GM11168 (cell line): ENCODE data around the gene PIK3AP1.

Experiments
- in situ Hi-C: fragments of 300-500 bp; cut with MboI; formaldehyde crosslinking; loops from one replicate; pipeline ENCODE4 v1.12.0; 2022; ENCODE audit warnings: low sequenced_read_pairs; ENCODE audit not compliant: unreplicated experiment

PIK3AP1 gene

GRCh38 chr10:96724621-96725020 lies 4.3 kb upstream of the PIK3AP1 start:
- in situ Hi-C loops = loop anchor here (5.0 kb wide), 1 partner anchor 82 kb away; no protein-coding TSS in a partner anchor

- in situ Hi-C loops = no loop called here
Measured at GRCh38 chr10:96721207-96721572, 876 bp upstream of the PIK3AP1 start.

- in situ Hi-C loops = no loop called here
Measured at GRCh38 chr10:96719850-96720421, 378 bp downstream of the PIK3AP1 start.

DNA sequence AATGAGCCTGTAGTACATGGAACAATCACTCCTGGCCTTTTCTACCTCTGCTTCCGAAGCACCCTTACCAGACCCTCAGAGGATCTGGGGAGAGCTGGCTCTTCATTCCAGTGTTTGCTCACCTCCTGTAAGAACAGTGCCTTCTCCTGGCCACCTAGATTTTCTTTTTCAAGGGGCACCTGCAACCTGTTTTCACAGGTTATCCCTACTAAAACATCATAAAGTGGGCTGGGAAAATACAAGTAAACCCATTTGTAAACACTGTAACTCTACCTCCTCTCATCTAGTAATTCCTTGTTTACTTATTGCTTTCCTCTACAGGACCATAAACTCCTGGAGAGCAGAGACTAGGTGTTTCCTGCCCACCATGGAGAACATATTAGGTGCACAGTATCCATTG lies 1.1 kb downstream of the PIK3AP1 start:
- in situ Hi-C loops = no loop called here

GRCh38 chr10:96718304-96718990 lies 1.9 kb downstream of the PIK3AP1 start:
- in situ Hi-C loops = no loop called here

- in situ Hi-C loops = no loop called here
Measured at GRCh38 chr10:96716390-96716789, 3.9 kb downstream of the PIK3AP1 start.

DNA sequence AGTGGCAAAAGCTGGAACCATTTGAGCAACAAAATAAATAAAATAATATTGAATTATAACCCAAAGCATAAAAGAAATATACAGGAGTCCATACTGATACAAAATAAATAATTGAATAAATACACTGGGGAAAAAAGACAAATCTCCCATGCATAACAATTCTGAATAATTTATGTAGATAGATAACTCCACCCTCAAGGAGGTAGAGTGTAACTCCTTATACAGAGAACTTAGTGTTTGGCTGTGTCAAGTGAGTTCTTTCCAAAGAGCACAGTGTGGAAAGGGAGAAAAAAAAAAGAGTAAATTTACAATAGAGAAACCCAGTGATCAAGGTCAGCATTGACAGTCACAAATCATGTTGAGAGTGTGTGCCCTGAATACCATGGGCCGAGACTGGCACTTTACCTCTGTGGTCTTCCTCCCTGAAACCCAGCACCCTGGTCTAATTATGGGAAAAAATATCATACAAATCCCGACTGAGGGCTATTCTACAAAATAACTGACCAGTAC lies 5.5 kb downstream of the PIK3AP1 start:
- in situ Hi-C loops = no loop called here

- in situ Hi-C loops = no loop called here
Measured at GRCh38 chr10:96714031-96714590, 6.2 kb downstream of the PIK3AP1 start.

DNA sequence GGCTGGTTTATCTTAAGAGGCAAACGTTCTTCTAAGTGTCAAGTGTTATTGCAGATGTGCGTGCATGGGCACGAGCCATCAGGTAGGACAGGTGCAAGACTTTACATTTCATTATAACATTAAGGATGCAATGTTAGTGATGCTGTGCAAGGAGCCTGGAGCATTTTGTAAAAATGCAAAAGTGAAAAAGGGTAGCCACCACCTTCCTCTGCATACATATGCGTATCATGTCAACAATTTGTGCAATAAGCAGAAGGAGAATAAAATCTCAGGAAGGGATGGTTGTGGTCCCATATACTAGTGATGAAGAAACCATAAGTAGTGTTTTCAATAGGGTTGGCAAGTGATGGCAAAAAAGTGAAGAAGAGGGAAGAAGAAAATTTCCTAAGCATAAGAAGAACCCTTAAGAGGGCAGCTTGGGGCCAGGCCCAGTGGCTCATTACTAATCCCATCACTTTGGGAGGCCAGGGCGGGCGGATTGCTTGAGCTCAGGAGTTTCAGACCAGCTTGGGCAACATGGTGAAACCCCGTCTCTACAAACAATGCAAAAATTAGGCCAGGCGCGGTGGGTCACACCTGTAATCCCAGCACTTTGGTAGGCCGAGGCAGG lies 7.5 kb downstream of the PIK3AP1 start:
- in situ Hi-C loops = no loop called here

- in situ Hi-C loops = no loop called here
Measured at GRCh38 chr10:96711048-96711728, 9.1 kb downstream of the PIK3AP1 start.

- in situ Hi-C loops = loop anchor here (10.0 kb wide), 1 partner anchor 55 kb away; no protein-coding TSS in a partner anchor
Measured at GRCh38 chr10:96709525-96709924, 10.8 kb downstream of the PIK3AP1 start.

DNA sequence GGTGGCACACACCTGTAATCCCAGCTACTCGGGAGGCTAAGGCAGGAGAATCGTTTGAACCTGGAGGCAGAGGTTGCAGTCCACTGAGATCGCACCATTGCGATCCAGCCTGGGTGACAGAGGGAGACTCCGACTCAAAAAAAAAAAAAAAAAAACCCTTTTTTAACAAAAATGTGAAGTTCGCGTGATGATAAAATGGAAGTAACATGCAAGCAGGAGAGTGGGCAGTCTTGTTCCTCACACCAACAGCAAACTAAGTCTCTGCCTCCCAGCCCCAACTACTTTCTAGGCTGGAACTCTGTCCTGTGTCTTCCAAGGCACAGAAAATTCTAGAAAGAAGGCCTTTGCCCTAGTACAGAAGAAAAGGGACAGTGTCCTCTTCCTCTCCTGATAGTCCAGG lies 11.3 kb downstream of the PIK3AP1 start:
- in situ Hi-C loops = loop anchor here (10.0 kb wide), 1 partner anchor 54 kb away; no protein-coding TSS in a partner anchor

DNA sequence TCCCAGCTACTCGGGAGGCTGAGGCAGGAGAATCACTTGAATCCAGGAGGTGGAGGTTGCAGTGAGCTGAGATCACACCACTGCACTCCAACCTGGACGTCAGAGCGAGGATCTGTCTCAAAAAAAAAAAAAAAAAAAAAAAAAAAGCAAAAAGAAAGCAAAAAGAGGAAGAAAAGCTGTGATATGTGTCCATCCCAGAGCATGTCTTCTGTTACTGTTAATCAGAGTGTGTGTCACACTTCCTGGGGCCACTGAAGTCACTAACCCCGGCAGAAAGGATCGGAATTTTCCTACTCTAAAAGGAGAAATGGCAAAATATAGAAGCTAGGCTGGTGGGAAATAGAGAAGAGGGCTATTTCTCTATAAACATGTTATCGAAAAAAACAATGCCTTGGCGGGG lies 11.9 kb downstream of the PIK3AP1 start:
- in situ Hi-C loops = loop anchor here (10.0 kb wide), 1 partner anchor 54 kb away; no protein-coding TSS in a partner anchor

DNA sequence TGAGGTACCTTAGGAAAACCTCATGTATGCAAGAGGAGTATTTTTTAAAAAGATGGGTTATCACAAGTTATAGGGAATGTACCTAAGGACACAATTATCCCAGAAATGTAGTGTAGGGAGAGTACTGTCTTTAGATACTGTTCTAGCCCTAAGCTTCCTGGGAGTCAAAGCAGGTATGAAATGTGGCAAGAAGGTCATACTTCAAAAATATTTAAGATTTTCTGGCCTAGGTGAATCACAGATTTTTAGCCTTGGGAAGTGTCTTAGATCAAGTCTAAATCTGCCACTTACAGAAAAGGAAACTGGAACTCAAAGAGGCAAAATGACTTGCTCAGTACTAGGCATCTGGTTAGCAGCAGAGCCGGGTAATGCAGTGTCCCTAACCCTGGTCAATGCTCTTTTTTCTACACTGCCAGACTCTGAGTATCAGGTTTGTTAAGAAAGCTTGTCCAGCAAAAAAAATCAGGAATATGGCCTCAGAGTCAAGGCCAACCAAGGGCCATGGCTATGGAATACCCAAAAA lies 13.9 kb downstream of the PIK3AP1 start:
- in situ Hi-C loops = loop anchor here (10.0 kb wide), 1 partner anchor 52 kb away; no protein-coding TSS in a partner anchor

DNA sequence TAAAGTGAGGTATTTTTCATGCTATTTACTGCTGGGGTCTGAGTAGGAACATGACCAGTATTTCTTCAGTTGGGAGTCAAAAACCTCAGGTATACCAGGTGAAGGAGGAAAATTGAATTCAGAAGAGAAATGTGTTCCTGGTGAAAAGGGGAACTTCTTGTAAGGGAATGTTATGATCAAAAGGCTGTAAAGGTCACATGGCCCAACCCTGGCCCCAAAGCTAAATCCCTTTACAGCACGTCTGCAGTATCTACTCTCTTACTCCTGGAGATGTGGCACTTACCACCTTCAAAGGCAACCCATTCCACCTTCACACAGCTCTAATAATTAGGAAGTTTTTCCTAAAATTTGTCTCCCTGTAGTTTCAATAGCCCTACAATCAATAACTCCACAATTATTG lies 15.2 kb downstream of the PIK3AP1 start:
- in situ Hi-C loops = loop anchor here (10.0 kb wide), 1 partner anchor 50 kb away; no protein-coding TSS in a partner anchor

DNA sequence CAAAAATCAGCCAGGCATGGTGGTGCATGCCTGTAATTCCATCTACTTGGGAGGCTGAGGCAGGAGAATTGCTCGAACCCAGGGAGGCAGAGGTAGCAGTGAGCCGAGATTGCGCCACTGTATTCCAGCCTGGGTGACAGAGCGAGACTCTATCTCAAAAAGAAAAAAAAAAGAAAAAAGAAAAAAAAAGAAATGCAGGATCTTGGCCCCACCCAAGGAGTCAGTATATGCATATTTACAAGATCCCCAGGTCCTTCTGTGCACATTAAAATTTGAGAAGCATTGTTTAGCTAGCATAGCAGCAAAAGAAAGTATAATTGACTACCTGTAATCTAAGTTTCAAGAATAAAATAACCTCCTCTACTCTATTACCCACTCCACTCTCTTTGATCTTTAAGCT lies 15.8 kb downstream of the PIK3AP1 start:
- in situ Hi-C loops = loop anchor here (10.0 kb wide), 1 partner anchor 50 kb away; no protein-coding TSS in a partner anchor

DNA sequence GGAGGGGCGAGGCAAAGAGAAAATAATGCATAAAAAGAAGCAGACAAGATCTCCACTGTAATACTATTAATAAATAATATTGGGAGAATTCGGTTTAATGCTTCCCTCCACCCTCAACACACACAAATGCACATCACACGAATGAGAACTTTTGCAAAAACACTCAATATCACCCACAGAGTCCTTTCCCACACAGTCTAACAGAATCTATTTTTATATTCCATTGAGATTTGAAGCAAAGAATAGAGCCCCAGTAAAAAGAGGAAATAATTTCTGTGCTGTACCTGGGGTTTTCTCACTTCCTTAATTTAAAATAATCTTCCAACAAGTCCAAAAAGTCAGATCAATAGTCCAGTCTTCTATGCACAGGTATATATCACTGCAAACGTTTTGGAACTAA lies 17.0 kb downstream of the PIK3AP1 start:
- in situ Hi-C loops = loop anchor here (10.0 kb wide), 1 partner anchor 49 kb away; no protein-coding TSS in a partner anchor

GRCh38 chr10:96701265-96701664 lies 19.0 kb downstream of the PIK3AP1 start:
- in situ Hi-C loops = loop anchor here (10.0 kb wide), 1 partner anchor 46 kb away; no protein-coding TSS in a partner anchor

- in situ Hi-C loops = loop anchor here (10.0 kb wide), 1 partner anchor 46 kb away; no protein-coding TSS in a partner anchor
Measured at GRCh38 chr10:96700374-96701099, 19.8 kb downstream of the PIK3AP1 start.
